WTC11 (cell line): ENCODE results near the gene GRK7.

Experiments used
- CBFB ChIP-seq: sonication (generic); formaldehyde crosslinking; IDR thresholded peaks from 2 replicates; pipeline ENCODE4 v1.8.1; 2022; ENCODE audit warnings: mild to moderate bottlenecking, low read depth, missing genetic modification reagents
- EMX1 ChIP-seq: fragments of 250-450 bp; sonication (Bioruptor Pico); IDR thresholded peaks from 2 replicates; pipeline ENCODE4 v1.8.0; 2021; ENCODE audit warnings: mild to moderate bottlenecking
- FOXK1 ChIP-seq: sonication (generic); formaldehyde crosslinking; IDR thresholded peaks from 2 replicates; pipeline ENCODE4 v1.8.0; 2022; ENCODE audit warnings: mild to moderate bottlenecking, moderate library complexity, missing genetic modification reagents
- GABPB1 ChIP-seq: sonication (generic); formaldehyde crosslinking; IDR thresholded peaks from 2 replicates; pipeline ENCODE4 v1.8.1; 2023; ENCODE audit warnings: mild to moderate bottlenecking, missing genetic modification reagents
- GRHL2 ChIP-seq: fragments of 250-450 bp; sonication (Bioruptor Pico); IDR thresholded peaks from 2 replicates; pipeline ENCODE4 v1.8.0; 2022; ENCODE audit warnings: mild to moderate bottlenecking, moderate library complexity; ENCODE audit not compliant: insufficient replicate concordance, severe bottlenecking
- MYBL2 ChIP-seq: sonication (generic); formaldehyde crosslinking; IDR thresholded peaks from 2 replicates; pipeline ENCODE4 v1.8.1; 2023; ENCODE audit warnings: mild to moderate bottlenecking, moderate library complexity, missing genetic modification reagents
- SMAD3 ChIP-seq: sonication (generic); formaldehyde crosslinking; IDR thresholded peaks from 2 replicates; pipeline ENCODE4 v1.8.0; 2022; ENCODE audit warnings: missing genetic modification reagents, mild to moderate bottlenecking, borderline replicate concordance
- SP1 ChIP-seq: sonication (generic); formaldehyde crosslinking; conservative IDR thresholded peaks from 2 replicates; pipeline ENCODE4 v1.8.1; 2022; ENCODE audit warnings: missing genetic modification reagents
- TCF7 ChIP-seq: sonication (generic); formaldehyde crosslinking; IDR thresholded peaks from 2 replicates; pipeline ENCODE4 v1.8.0; 2022; ENCODE audit warnings: mild to moderate bottlenecking, low read depth, missing genetic modification reagents, moderate library complexity
- ZNF416 ChIP-seq: fragments of 250-450 bp; sonication (Bioruptor Pico); IDR thresholded peaks from 2 replicates; pipeline ENCODE4 v1.9.0; 2021; ENCODE audit warnings: mild to moderate bottlenecking, inconsistent platforms
- TF ChIP-seq, protein P1 (sequence below): fragments of 200-600 bp; IDR thresholded peaks from 2 replicates; pipeline ENCODE4 v1.8.0; 2022; ENCODE audit warnings: antibody characterized with exemption
- TF ChIP-seq, protein P2 (sequence below): sonication (generic); formaldehyde crosslinking; IDR thresholded peaks from 2 replicates; pipeline ENCODE4 v1.8.1; 2022; ENCODE audit warnings: mild to moderate bottlenecking, missing genetic modification reagents, moderate library complexity, borderline replicate concordance
- TF ChIP-seq, protein P3 (sequence below): sonication (generic); formaldehyde crosslinking; IDR thresholded peaks from 2 replicates; pipeline ENCODE4 v1.8.1; 2023; ENCODE audit warnings: mild to moderate bottlenecking, moderate library complexity, missing genetic modification reagents
- TF ChIP-seq, protein P4 (sequence below): sonication (generic); formaldehyde crosslinking; IDR thresholded peaks from 2 replicates; pipeline ENCODE4 v1.8.0; 2022; ENCODE audit warnings: mild to moderate bottlenecking, missing genetic modification reagents

DNA sequence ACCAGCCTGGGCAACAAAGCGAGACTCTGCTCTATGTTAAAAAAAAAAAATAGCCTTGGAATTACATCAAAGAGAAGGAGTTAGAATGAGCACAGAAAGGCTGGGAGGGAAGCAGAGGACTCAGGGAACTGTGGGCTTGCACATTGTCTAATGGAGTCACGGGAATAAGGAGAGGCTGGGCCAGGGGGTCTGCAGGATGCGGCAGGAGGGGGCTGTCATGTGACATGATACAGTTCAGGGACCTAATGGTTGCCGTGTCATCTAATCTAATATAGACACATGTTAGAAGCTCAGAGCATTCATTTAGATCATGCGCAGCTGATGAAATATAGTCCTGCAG, 32.5 kb downstream of the GRK7 start:
- TF ChIP-seq, protein P1, sequence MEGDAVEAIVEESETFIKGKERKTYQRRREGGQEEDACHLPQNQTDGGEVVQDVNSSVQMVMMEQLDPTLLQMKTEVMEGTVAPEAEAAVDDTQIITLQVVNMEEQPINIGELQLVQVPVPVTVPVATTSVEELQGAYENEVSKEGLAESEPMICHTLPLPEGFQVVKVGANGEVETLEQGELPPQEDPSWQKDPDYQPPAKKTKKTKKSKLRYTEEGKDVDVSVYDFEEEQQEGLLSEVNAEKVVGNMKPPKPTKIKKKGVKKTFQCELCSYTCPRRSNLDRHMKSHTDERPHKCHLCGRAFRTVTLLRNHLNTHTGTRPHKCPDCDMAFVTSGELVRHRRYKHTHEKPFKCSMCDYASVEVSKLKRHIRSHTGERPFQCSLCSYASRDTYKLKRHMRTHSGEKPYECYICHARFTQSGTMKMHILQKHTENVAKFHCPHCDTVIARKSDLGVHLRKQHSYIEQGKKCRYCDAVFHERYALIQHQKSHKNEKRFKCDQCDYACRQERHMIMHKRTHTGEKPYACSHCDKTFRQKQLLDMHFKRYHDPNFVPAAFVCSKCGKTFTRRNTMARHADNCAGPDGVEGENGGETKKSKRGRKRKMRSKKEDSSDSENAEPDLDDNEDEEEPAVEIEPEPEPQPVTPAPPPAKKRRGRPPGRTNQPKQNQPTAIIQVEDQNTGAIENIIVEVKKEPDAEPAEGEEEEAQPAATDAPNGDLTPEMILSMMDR = no peak
- TF ChIP-seq MYBL2 (no peak), CBFB (CRISPR knock-in tag) (no peak), GRHL2 (CRISPR knock-in tag) (no peak), ZNF416 (CRISPR knock-in tag) (no peak), GABPB1 (no peak), TCF7 (CRISPR knock-in tag) (no peak), SP1 (CRISPR knock-in tag) (no peak), EMX1 (no peak), FOXK1 (CRISPR knock-in tag) (no peak), SMAD3 (no peak)
- TF ChIP-seq, protein P2, sequence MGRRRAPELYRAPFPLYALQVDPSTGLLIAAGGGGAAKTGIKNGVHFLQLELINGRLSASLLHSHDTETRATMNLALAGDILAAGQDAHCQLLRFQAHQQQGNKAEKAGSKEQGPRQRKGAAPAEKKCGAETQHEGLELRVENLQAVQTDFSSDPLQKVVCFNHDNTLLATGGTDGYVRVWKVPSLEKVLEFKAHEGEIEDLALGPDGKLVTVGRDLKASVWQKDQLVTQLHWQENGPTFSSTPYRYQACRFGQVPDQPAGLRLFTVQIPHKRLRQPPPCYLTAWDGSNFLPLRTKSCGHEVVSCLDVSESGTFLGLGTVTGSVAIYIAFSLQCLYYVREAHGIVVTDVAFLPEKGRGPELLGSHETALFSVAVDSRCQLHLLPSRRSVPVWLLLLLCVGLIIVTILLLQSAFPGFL = no peak
- TF ChIP-seq, protein P3, sequence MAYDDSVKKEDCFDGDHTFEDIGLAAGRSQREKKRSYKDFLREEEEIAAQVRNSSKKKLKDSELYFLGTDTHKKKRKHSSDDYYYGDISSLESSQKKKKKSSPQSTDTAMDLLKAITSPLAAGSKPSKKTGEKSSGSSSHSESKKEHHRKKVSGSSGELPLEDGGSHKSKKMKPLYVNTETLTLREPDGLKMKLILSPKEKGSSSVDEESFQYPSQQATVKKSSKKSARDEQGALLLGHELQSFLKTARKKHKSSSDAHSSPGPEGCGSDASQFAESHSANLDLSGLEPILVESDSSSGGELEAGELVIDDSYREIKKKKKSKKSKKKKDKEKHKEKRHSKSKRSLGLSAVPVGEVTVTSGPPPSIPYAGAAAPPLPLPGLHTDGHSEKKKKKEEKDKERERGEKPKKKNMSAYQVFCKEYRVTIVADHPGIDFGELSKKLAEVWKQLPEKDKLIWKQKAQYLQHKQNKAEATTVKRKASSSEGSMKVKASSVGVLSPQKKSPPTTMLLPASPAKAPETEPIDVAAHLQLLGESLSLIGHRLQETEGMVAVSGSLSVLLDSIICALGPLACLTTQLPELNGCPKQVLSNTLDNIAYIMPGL = no peak
- TF ChIP-seq, protein P4, sequence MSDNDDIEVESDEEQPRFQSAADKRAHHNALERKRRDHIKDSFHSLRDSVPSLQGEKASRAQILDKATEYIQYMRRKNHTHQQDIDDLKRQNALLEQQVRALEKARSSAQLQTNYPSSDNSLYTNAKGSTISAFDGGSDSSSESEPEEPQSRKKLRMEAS (CRISPR knock-in tag) = no peak
